Left lung (tissue), 10 donors: ENCODE measurements around the gene ZBED2. TPM values are rescaled to one million over a fixed set of nuclear protein-coding genes. Genes with fewer than 3 reads are reported as not detected.

Source experiments
- ATAC-seq: fragments of 200-7000 bp; cut with Tn5 transposase; one replicate; pipeline ENCODE4 v1.9.1; 2020; ENCODE audit warnings: moderate library complexity
- DNase-seq, 4 donors: peaks; one replicate each; pipeline ENCODE4 v3.0.0-alpha.2; 2013 to 2020
- H3K27ac ChIP-seq, 2 donors: fragments of 200-600 bp; sonication (generic) in 1 of 2; one replicate each; pipeline versions ENCODE4 v1.5.0 to v1.8.0; 2020 to 2021
- H3K27me3 ChIP-seq, 2 donors: fragments of 200-600 bp; sonication (generic) in 1 of 2; one replicate each; pipeline versions ENCODE4 v1.5.0 to v1.8.0; 2020 to 2021
- H3K36me3 ChIP-seq, 2 donors: fragments of 200-600 bp; sonication (generic) in 1 of 2; one replicate each; pipeline versions ENCODE4 v1.5.0 to v1.8.0; 2020 to 2021
- H3K4me1 ChIP-seq, 2 donors: fragments of 200-600 bp; one replicate each; pipeline ENCODE4 v1.8.0; 2021
- H3K4me3 ChIP-seq, 2 donors: fragments of 200-600 bp; sonication (generic) in 1 of 2; one replicate each; pipeline versions ENCODE4 v1.5.0 to v1.8.0; 2020 to 2021; ENCODE audit warnings: mild to moderate bottlenecking in 1 of 2
- H3K9me3 ChIP-seq, 2 donors: fragments of 200-600 bp; sonication (generic) in 1 of 2; one replicate each; pipeline versions ENCODE4 v1.5.0 to v1.8.0; 2020 to 2021
- CTCF ChIP-seq, 2 donors: fragments of 200-600 bp; sonication (generic) in 1 of 2; IDR thresholded peaks; one replicate each; pipeline versions ENCODE4 v1.5.0 to v1.8.0; 2021; ENCODE audit warnings: antibody characterized with exemption in 2 of 2
- intact Hi-C, 2 donors: fragments of 100-400 bp; cut with DNase I; formaldehyde crosslinking; loops; one replicate each; pipeline versions ENCODE4 v1.11.2 to v1.14.2; 2022
- polyA plus RNA-seq, 6 donors: library from polyadenylated mRNA; unstranded; fragments of 120-200 nt; gene quantifications; one replicate each; pipeline ENCODE4 v1.2.1, GENCODE V29; 2013; ENCODE audit not compliant: insufficient read length in 6 of 6
- total RNA-seq, 2 donors: library from RNA; stranded (reverse); fragmentation: NEBNext Ultra II Directional; extraction: Animal tissue kit (Norgen Biotek cat#: 25700); gene quantifications; one replicate each; pipeline ENCODE4 v1.2.1, GENCODE V29; 2021
- donor health status: DM: no; HTN: yes; CAD: no.
- donor health status: DM: no; HTN: no; CAD: no.

ZBED2 gene
- total and polyA plus RNA-seq, 8 donors, result 0.11 to 19.2 (median 0.21) TPM

- ATAC-seq (no peak), DNase-seq (no peak)
- Histone ChIP-seq H3K27me3 (no peaks in the 10 kb centered on the region), H3K4me1 (no peaks in the 10 kb centered on the region), H3K27ac (no peak overlapping the region), H3K4me3 (no peak overlapping the region), H3K36me3 (no peaks in the 10 kb centered on the region), H3K9me3 (no peaks in the 10 kb centered on the region)
- intact Hi-C loops, result no loop called here
- TF ChIP-seq CTCF (IDR thresholded peaks at IDR 0.05), result no peak
These were observed 6.6 kb downstream of the ZBED2 start for GRCh38 chr3:111588527-111588926.

GRCh38 chr3:111585217-111585616 lies 9.9 kb downstream of the ZBED2 start:
- ATAC-seq, result peak; percentile 66

GRCh38 chr3:111584744-111585143 lies 10.4 kb downstream of the ZBED2 start:
- Histone ChIP-seq H3K4me3 (no peak overlapping the region), H3K27me3 (no peaks in the 10 kb centered on the region), H3K4me1 (no peaks in the 10 kb centered on the region), H3K27ac (peak overlapping the region in 1 of 2 donors; percentile 49), H3K9me3 (no peaks in the 10 kb centered on the region), H3K36me3 (no peaks in the 10 kb centered on the region)
- no peak for TF ChIP-seq CTCF (IDR thresholded peaks at IDR 0.05)
- DNase-seq, result no peak
- no peak for ATAC-seq
- intact Hi-C loops, result no loop called here

More at GRCh38 chr3:111585217-111585616, 9.9 kb downstream of the ZBED2 start:
- Histone ChIP-seq H3K4me1 (no peaks in the 10 kb centered on the region), H3K9me3 (no peaks in the 10 kb centered on the region), H3K4me3 (no peak overlapping the region), H3K27me3 (no peaks in the 10 kb centered on the region), H3K36me3 (no peaks in the 10 kb centered on the region), H3K27ac (peak overlapping the region in 1 of 2 donors; percentile 49)
- peak in 1 of 4 donors; percentile 60 for DNase-seq
- no peak for TF ChIP-seq CTCF (IDR thresholded peaks at IDR 0.05)
- intact Hi-C loops, result no loop called here

GRCh38 chr3:111582120-111582474 lies 13.0 kb downstream of the ZBED2 start:
- Histone ChIP-seq H3K4me1 (no peaks in the 10 kb centered on the region), H3K9me3 (no peaks in the 10 kb centered on the region), H3K36me3 (no peaks in the 10 kb centered on the region), H3K27me3 (no peaks in the 10 kb centered on the region), H3K4me3 (no peak overlapping the region), H3K27ac (peak overlapping the region in 1 of 2 donors; percentile 49)
- TF ChIP-seq CTCF (IDR thresholded peaks at IDR 0.05), result no peak
- intact Hi-C loops, result no loop called here
- ATAC-seq, result peak; percentile 92
- peak in 1 of 4 donors; percentile 35 for DNase-seq

GRCh38 chr3:111581403-111582119 lies 13.6 kb downstream of the ZBED2 start:
- no peak overlapping the region for H3K4me3 ChIP-seq
- no peaks in the 10 kb centered on the region for H3K9me3 ChIP-seq
- H3K27me3 ChIP-seq, result no peaks in the 10 kb centered on the region
- H3K4me1 ChIP-seq, result no peaks in the 10 kb centered on the region
- DNase-seq (no peak), ATAC-seq (no peak)
- no peaks in the 10 kb centered on the region for H3K36me3 ChIP-seq
- intact Hi-C loops, result no loop called here
- H3K27ac ChIP-seq, result peak overlapping the region in 1 of 2 donors; percentile 23
- no peak for TF ChIP-seq CTCF (IDR thresholded peaks at IDR 0.05)
